ENCODE data around the gene RFC2. TPM values are rescaled to one million over a fixed set of nuclear protein-coding genes. Genes with fewer than 3 reads are reported as not detected.

RFC2 gene
- total RNA-seq, 1 donor from 2014 or later = 30.0 TPM

DNA sequence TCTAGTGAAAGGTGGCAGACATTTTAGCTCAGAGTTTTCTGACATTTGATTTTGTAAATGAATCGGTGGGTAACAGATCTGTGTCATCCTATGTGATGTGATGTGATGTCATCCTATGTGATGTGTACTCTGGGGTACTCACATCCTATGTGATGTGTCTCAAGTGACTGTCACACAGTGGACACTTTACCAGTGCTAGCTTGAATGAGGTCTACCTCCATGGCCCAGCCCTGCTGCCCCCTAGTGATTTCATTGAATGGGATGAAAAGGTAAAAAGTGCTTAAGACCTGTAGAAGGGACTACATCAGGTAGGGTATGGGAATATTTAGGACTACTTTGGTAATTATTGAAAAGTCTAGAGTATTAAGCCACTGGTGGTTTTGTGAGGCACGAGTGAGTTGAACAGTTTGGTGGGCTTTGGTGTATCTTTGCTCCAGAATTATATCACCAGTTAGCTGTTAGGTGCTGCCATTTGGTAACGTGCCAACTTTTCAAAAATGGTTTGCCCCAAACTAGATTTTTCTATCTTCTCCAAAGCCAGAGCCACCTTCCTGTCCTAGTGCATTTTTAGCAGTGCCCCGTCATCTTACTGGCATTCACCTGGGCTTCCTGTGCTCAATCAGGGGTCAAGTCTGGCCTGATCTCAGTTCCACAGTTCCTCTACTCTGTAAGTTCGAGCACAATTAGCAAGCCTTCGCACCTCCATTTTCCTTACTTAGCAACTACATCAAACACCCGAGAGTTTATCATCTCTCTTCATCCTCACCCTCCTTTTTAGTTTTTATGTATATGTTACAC is 70.3 kb downstream of the RFC2 start:
- TF ChIP-seq, protein P1, sequence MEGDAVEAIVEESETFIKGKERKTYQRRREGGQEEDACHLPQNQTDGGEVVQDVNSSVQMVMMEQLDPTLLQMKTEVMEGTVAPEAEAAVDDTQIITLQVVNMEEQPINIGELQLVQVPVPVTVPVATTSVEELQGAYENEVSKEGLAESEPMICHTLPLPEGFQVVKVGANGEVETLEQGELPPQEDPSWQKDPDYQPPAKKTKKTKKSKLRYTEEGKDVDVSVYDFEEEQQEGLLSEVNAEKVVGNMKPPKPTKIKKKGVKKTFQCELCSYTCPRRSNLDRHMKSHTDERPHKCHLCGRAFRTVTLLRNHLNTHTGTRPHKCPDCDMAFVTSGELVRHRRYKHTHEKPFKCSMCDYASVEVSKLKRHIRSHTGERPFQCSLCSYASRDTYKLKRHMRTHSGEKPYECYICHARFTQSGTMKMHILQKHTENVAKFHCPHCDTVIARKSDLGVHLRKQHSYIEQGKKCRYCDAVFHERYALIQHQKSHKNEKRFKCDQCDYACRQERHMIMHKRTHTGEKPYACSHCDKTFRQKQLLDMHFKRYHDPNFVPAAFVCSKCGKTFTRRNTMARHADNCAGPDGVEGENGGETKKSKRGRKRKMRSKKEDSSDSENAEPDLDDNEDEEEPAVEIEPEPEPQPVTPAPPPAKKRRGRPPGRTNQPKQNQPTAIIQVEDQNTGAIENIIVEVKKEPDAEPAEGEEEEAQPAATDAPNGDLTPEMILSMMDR (IDR thresholded peaks at IDR 0.05; ENCODE audit: unreplicated experiment) = no peak
- H3K4me3 Mint-ChIP-seq = no peak overlapping the region
- peaks cover 32% of the 10 kb centered on the region for H3K4me1 Mint-ChIP-seq

DNA sequence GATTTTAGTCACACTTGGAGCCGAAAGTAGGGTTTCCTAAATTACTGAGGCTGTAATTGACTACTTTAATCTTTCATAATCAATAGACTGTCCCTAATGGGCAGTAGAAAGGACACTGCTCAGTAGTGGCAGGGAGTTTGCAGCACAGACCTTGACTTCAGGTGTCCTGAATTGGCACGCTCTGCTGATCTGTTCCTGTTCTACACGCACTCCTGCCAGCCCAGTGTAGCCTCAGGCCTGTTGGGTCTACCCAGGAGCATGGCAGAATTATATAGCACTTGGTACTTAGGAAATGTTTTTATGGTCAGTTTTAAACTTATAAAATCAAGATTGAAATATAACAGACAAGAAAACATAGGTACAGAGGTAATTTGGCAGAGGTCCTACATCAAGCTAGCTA is 71.1 kb downstream of the RFC2 start:
- Mint-ChIP-seq H3K4me1 (peaks cover 36% of the 10 kb centered on the region), H3K27ac (peak overlapping the region; percentile 47), H3K27me3 (ENCODE audit: low read depth) (no peaks in the 10 kb centered on the region), H3K9me3 (no peaks in the 10 kb centered on the region), H3K36me3 (peaks cover 16% of the 10 kb centered on the region), H3K4me3 (no peak overlapping the region)
- DNase-seq (ENCODE audit: low spot score in 2 of 2, unreplicated experiment in 2 of 2) = no peak
- TF ChIP-seq, protein P1 (IDR thresholded peaks at IDR 0.05; ENCODE audit: unreplicated experiment) = no peak

More for the DNA sequence above, 70.3 kb downstream of the RFC2 start:
- H3K9me3 Mint-ChIP-seq = no peaks in the 10 kb centered on the region
- no peak overlapping the region for H3K27ac Mint-ChIP-seq
- DNase-seq (ENCODE audit: low spot score in 2 of 2, unreplicated experiment in 2 of 2) = no peak
- peaks cover 20% of the 10 kb centered on the region for H3K36me3 Mint-ChIP-seq
- no peaks in the 10 kb centered on the region for H3K27me3 Mint-ChIP-seq (ENCODE audit: low read depth)

DNA sequence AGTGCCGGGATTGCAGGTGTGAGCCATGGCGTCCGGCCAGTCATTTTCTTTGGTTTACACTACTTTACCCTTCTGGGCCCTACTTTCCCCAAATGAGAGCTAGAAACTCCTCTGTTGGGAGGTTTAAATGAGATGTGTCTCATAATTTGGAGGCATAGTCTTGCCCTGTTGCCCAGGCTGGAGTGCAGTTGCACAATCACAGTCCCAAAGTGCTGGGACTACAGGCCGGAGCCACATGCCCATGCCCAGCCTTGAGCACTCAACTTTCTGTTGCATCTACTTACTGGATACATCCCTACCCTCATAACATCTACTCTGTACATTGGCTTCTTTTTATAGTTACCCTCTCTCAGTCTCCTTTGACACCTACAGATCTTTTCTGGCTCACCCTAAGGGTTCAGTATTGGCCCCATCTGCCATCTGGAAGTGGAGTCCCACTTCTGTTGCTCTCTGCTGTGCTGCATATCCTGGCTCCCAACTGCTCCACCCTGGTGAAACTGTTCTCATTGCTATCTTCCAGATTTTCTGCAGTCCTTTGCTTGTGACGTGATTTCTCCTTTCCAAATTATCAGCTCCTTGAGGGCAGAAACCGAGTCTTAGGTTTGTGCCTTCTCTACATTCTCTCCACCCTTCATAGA is 71.6 kb downstream of the RFC2 start:
- H3K36me3 Mint-ChIP-seq = peaks cover 10% of the 10 kb centered on the region
- H3K4me3 Mint-ChIP-seq = no peak overlapping the region
- no peaks in the 10 kb centered on the region for H3K9me3 Mint-ChIP-seq
- H3K27ac Mint-ChIP-seq = peak overlapping the region; percentile 47
- H3K4me1 Mint-ChIP-seq = peaks cover 39% of the 10 kb centered on the region
- no peaks in the 10 kb centered on the region for H3K27me3 Mint-ChIP-seq (ENCODE audit: low read depth)
- no peak for DNase-seq (ENCODE audit: low spot score in 2 of 2, unreplicated experiment in 2 of 2)
- TF ChIP-seq, protein P1 (IDR thresholded peaks at IDR 0.05; ENCODE audit: unreplicated experiment) = no peak

DNA sequence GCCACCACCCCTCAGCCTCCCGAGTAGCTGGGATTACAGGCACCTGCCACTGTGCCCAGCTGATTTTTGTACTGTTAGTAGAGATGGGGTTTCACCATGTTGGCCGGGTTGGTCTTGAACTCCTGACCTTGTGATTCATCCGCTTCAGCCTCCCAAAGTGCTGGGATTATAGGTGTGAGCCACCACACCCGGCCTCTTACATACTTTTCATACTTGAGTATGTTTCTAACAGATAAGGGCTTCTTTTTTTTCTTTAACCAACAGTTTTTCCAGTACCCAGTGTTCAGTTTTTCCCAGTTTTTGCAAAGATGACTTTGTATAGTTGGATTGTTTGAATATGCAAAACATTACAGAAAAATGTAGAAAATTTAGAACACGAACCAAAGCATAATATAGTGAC is 72.4 kb downstream of the RFC2 start:
- TF ChIP-seq, protein P1 (IDR thresholded peaks at IDR 0.05; ENCODE audit: unreplicated experiment) = no peak
- Mint-ChIP-seq H3K4me1 (peaks cover 39% of the 10 kb centered on the region), H3K9me3 (no peaks in the 10 kb centered on the region), H3K27ac (no peak overlapping the region), H3K4me3 (no peak overlapping the region), H3K27me3 (ENCODE audit: low read depth) (no peaks in the 10 kb centered on the region), H3K36me3 (peaks cover 7% of the 10 kb centered on the region)
- no peak for DNase-seq (ENCODE audit: low spot score in 2 of 2, unreplicated experiment in 2 of 2)

Small RNA genes lying within 50 kb of the gene (microRNA-seq; reads per million reads assigned to microRNA genes)
- gene MIR590 = 803 reads per million, percentile 78 among the genes with 10 or more reads in this experiment

Other genes with a start within 250 kb of the RFC2 start
- gene ELN, start 226.2 kb downstream of the RFC2 start, total RNA-seq = 32.9 to 37.4 TPM (median 33.2 TPM) in 3 replicates
- gene LIMK1, start 170.6 kb downstream of the RFC2 start, total RNA-seq = 54.6 to 56.0 TPM (median 54.9 TPM) in 3 replicates
- 264 to 270 TPM (median 267 TPM) in 3 replicates for gene EIF4H, start 80.0 kb downstream of the RFC2 start, total RNA-seq
- 0.34 to 1.0 TPM (median 0.51 TPM) in 3 replicates for gene LAT2, start 44.4 kb downstream of the RFC2 start, total RNA-seq
- 34.1 to 40.8 TPM (median 40.2 TPM) in 3 replicates for gene CLIP2, start 35.0 kb upstream of the RFC2 start, total RNA-seq
- 73.3 to 84.0 TPM (median 80.8 TPM) in 3 replicates for gene GTF2IRD1, start 199.5 kb upstream of the RFC2 start, total RNA-seq